NCI-H1105 (cell line): ENCODE data around the gene LRRD1.
"Not testable (repeated sequence)": the region's sequence is repeated elsewhere in the genome, so short reads cannot be mapped to it uniquely, and the experiment has no call there.

Source experiments
- DNase-seq: peaks from one replicate; lab custom pipeline; 2025; lab: John Stamatoyannopoulos, UW

LRRD1 gene

DNA sequence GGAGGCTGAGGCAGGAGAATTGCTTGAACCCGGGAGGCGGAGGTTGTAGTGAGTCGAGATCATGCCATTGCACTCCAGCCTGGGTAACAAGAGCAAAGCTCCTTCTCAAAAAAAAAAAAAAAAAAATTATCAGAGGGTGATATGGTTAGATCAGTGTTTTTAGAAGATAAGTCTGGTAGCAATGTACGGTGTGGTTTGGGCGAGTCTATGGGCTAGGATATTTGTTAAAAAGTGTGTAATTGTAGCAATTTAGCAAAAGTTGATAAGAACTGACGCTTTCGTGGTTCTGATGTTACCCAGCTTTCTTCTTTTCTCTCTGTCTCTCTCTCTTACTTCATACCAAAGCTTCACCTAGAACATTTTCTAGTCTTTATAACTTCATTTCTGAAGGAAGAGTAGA, 37.8 kb downstream of the LRRD1 start:
- DNase-seq: no peak

DNA sequence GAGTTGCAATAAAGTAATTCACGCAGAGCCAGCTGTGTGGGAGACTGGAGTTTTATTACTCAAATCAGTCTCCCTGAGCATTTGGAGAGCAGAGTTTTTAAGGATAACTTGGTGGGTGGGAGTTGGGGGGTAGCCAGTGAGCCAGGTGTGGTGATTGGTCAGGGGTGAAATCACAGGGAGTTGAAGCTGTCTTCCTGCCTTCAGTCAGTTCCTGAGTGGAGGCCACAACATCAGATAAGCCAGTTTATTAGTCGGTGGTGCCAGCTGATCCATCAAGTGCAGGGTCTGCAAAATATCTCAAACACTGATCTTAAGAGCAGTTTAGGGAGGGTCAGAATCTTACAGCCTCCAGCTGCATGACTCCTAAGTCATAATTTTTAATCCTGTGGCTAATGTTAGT, 41.4 kb downstream of the LRRD1 start:
- no peak for DNase-seq

DNA sequence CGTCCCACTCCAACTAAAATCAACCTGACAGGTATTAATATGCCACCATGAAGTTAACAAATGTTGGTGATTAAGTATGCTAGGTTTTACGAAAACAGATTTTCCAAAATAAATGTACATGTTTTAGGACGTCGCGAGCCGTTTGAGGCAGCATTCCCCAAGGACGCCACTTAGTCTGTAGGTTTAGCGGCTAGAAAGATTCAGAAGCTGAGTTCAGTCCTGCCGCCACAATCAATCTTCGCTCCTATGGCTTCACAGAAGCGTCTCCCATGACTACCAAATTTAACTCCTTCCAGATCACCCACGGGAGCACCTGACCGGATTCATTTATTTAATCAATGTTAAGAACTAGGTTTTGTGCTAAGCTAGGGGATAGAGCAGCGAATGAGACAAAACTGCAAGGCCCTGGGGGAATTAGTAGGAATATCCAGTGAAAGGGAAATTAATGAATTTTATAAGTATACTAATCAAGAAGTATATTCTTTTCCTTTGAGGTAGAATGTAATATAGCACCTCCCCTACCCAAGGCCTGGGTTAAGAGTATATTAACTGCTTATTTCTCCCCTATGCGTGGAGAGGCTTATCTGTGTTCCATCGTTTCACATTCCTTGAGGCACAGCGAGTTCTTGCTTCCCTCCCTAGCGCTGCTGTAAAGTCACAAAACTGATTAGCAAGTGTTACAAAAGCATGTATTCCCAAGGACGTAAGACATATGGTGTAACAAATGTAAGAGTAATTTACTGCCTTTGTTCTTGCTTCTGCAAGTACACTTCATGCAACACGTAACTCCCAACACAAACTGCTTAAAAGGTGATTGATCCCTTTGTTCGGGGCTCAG, 43.7 kb downstream of the LRRD1 start:
- peak; percentile 31 for DNase-seq

DNA sequence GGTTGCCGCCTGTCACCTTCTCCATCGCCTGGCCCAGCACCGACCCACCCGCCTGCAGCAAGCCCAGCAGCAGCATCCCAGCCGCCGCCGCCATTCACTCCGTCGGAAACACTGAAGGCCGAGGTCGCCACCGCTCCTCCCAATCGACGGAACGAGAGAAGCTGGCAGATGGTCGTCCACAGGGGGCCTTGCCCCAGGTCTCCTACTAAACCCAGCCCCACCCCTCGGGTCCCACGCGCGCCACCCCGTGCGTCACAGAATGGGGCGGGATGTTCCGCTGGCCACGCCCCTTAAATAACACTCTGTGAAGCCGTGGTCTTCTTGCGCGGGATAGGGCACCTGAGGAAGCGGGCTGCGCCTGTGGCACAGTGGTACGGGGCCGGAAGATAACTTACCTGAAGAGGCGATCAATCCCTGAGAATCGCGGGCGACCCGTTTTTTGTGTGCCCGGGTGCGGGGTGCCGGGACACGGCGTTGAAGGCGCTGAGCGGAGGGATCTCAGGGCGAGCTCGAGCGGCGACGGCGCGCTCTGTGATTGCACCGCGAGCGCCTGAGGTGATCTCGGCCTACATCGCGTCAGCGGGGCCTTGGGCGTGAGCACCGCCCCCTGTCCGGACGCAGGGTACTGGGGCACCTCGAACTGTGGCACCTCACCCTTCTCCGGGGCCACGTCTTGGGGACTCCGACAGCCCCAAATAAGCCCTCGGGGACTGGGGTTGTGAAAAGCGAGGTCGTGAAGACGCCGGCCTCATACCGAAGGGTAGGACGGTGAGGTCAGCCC, 44.5 kb downstream of the LRRD1 start, which contains the start of gene CYP51A1:
CYP51A1 (minus strand) TSS at position 207 of the 781 bp plus-strand sequence; CDS start at position 94, 113 bp downstream.
- peak; percentile 89 for DNase-seq

DNA sequence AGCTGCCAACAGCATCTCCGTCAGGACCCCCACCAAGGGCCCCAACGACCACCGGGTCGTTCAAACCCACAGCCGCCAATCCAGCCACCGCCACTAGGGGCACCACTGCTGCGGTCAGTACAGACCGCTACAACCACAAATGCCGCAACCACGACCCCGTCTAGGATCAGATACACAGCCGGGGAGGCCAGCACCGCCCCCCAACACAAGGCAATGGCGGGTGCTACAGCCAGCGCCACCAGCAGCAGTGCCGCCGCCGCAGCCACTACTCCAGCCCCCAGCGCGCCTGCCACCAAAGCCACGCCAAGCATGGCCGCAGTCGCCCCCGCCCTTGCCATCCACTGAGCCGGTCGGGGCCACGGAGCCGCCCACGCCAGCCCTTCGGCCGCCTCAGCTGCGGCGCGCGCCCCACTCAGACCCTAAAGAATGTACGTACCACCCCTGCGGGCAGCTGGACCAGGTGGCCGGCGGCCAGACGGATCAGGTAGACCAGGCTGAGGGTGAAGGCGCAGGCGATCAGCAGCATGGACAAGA, 45.1 kb downstream of the LRRD1 start:
- peak; percentile 49 for DNase-seq

DNA sequence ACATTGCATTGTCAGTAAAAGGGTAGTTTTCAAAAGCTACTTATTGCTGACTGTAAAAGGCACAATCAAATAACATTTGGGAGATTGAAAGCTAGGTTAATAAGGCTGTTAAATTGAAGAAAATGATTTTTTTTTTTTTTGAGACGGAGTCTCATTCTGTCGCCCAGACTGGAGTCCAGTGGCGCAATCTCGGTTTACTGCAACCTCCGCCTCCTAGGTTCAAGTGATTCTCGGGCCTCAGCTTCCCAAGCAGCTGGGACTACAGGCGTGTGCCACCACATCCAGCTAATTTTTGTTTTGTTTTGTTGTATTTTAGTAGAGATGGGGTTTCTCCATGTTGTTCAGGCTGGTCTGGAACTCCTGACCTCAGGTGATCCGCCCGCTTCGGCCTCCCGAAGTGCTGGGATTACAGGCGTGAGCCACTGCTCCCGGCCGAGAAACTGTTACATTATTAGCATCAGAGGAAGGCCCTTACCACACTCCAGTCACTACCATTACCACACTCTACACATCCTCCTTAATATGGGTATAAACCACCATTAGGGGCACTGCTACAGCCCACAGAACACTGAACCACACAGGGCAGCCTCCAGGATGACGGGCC, 45.7 kb downstream of the LRRD1 start:
- DNase-seq: no peak

DNA sequence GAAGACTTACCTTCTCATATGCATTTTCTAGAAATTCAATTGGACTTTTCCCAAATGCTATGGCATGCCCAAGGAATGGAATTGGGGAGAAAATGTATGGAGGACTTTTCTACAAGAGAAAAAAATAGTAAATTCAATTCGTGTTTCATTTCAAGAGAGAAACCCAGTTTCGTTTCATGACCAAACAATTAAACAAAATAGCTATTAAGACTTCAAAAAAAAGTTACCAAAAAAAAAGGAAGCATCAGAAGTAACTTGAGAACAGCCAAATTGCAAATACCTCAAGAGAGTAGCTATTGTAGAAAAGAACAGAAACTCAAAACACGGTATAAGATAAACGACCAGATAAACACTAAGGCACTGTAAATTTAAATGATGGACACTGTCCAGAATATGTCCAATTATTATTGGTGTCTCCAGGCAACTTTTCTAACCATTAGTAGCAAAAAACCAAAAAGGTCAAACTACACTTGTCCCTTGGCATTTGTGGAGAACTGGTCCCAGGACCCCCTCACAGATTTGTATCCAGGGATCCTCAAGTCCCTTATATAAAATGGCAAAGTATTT, 47.1 kb downstream of the LRRD1 start:
- DNase-seq: no peak

- DNase-seq: no peak
Observed at GRCh38 chr7:92131093-92131492, 47.8 kb downstream of the LRRD1 start.

DNA sequence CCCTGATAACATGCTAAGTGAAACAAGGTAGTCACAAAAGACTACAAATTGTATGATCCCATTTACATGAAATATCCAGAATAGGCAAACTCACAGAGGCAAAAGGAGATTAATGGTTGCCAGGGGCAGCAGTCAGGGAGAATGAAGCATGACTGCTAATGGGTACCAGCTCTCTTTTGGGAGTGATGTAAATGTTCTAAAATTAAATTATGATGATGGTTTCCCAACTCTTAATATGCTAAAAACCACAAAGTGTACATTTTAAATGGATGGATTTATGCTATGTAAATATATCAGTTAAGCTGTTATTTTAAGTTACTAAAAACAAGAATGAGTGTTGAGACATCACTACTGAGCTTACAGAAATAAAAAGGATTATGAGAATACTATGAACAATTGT, 57.3 kb downstream of the LRRD1 start:
- DNase-seq: no peak

- DNase-seq: no peak
Observed at GRCh38 chr7:92119213-92119759, 59.7 kb downstream of the LRRD1 start.

- DNase-seq: no peak
Observed at GRCh38 chr7:92116949-92117348, 62.0 kb downstream of the LRRD1 start.

GRCh38 chr7:92115821-92116220, 63.1 kb downstream of the LRRD1 start:
- DNase-seq: no peak

GRCh38 chr7:92110857-92111256, 68.1 kb downstream of the LRRD1 start:
- DNase-seq: no peak

DNA sequence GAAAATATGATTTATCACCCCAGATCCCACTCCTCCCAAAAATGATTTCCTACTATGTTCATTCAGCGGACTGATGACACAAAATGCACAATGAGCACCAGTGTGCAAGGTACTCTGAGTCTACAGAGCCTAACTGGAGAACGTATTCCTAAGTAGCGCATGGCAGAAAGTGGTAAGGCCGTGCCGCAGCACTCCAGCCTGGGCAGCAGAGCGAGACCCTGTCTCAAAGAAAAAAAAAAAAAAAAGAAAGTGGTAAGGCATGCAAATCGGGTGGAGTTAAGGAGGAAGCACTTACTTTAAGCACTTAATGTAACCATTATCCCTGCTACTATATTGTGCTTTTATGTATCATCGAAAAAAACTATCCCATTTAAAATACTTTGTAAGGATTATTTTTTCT, 70.1 kb downstream of the LRRD1 start:
- no peak for DNase-seq

GRCh38 chr7:92102862-92103261, 76.1 kb downstream of the LRRD1 start:
- not testable (repeated sequence) for DNase-seq

DNA sequence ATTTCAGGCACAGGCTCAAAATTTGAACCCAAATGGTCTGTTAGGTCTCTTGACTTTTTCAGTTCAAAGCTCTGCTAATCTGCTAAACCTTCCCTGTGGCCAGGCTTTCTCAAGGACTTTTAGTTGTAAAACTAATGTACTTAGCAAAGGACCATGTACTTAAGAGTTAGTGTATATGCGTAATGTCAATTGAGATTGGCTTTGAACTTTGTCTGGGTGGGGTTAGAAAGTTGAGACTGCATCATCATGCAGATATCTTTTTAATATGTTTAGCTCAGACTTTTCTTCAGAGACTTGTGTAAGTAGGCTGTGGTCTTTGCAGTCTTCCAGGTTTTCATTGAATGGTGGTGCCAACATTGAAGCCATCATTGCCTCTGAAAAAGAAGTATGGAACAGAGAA, 78.4 kb downstream of the LRRD1 start:
- no peak for DNase-seq

DNA sequence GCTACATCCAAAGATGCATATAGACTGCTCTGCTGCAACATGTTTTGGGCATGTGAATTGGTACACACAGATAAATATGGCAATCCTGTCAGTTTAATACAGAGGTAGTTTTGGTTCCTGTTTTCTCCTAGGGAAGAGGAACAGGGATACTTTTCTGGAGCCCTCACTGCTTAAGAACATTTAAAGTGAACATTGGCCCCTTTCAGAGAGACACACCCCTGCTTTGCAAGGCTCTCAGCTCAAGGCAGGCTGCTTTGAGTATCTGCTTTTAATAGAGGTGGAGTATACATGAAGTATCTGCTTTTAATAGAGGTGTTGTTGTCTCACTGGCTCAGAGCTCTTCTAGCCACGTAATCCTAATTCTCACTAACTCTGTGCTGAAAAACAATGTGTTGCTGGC, 83.6 kb downstream of the LRRD1 start:
- no peak for DNase-seq
